MCF 10A (cell line): Measurements from ENCODE around the gene DYNC1LI1. TPM values are rescaled to one million over a fixed set of nuclear protein-coding genes. Genes with fewer than 3 reads are reported as not detected.
A peak's percentile ranks its signal among the peaks of the same experiment; 100 is the strongest.
"Not testable (repeated sequence)": the region's sequence is repeated elsewhere in the genome, so short reads cannot be mapped to it uniquely, and the experiment has no call there.

ENCODE experiments used
- BruUV-seq: library from RNA; stranded (reverse); fragments of 400-500 nt; replicated peaks from 2 replicates; lab custom pipeline; 2021; lab: Mats Ljungman, UMichigan
- CTCF ChIA-PET: fragments of 300-600 bp; sonication (Branson Sonifier 250); formaldehyde crosslinking; extraction: SDS; loops from one replicate; lab custom pipeline; 2021; ENCODE audit warnings: antibody characterized with exemption, inconsistent platforms; lab: Yijun Ruan, JAX
- POLR2A ChIA-PET: fragments of 300-600, 350-650 bp; sonication (Branson Sonifier 250); formaldehyde crosslinking; extraction: SDS; loops from one replicate; lab custom pipeline; 2020; ENCODE audit warnings: antibody characterized with exemption, inconsistent platforms; lab: Yijun Ruan, JAX
- DNase-seq: peaks from one replicate; pipeline ENCODE4 v3.0.0-alpha.2; 2018; ENCODE audit not compliant: unreplicated experiment
- H3K27ac Mint-ChIP-seq: one replicate; pipeline ENCODE4 v1.8.0; 2022; ENCODE audit warnings: mild to moderate bottlenecking, low read depth, mixed read lengths; ENCODE audit not compliant: unreplicated experiment
- H3K27me3 Mint-ChIP-seq: one replicate; pipeline ENCODE4 v1.8.0; 2022; ENCODE audit warnings: mixed read lengths; ENCODE audit not compliant: insufficient read depth, unreplicated experiment
- H3K36me3 Mint-ChIP-seq: one replicate; pipeline ENCODE4 v1.8.0; 2022; ENCODE audit warnings: mild to moderate bottlenecking, moderate library complexity, mixed read lengths; ENCODE audit not compliant: insufficient read depth, unreplicated experiment
- H3K4me1 Mint-ChIP-seq: one replicate; pipeline ENCODE4 v1.8.0; 2022; ENCODE audit warnings: mixed read lengths; ENCODE audit not compliant: insufficient read depth, unreplicated experiment
- H3K4me3 Mint-ChIP-seq: one replicate; pipeline ENCODE4 v1.8.0; 2022; ENCODE audit warnings: mild to moderate bottlenecking, moderate library complexity, mixed read lengths; ENCODE audit not compliant: unreplicated experiment
- H3K9me3 Mint-ChIP-seq: one replicate; pipeline ENCODE4 v1.8.0; 2022; ENCODE audit warnings: mixed read lengths; ENCODE audit not compliant: unreplicated experiment
- CTCF ChIP-seq: fragments of 200-600 bp; IDR thresholded peaks from one replicate; pipeline ENCODE4 v1.8.0; 2022; ENCODE audit warnings: antibody characterized with exemption, mild to moderate bottlenecking; ENCODE audit not compliant: unreplicated experiment
- intact Hi-C: fragments of 100-400 bp; cut with micrococcal nuclease; formaldehyde crosslinking; loops from 2 replicates; pipeline ENCODE4 v1.14.1; 2022
- total RNA-seq: library from RNA; stranded (reverse); gene quantifications from 2 replicates; pipeline ENCODE4 v1.2.3, GENCODE V29; 2022

DYNC1LI1 gene
- total RNA-seq, 1 experiment from 2014 or later, result 47.6 TPM

- no peak for DNase-seq
- ChIA-PET POLR2A (no interaction called here), CTCF (interaction anchor here (1.5 kb wide), 1 partner anchor 8 kb away, joined by 3 read pairs; no protein-coding TSS in a partner anchor)
- no peak for TF ChIP-seq CTCF
- Mint-ChIP-seq H3K27me3 (no peaks in the 10 kb centered on the region), H3K27ac (peak overlapping the region; percentile 58), H3K36me3 (peaks cover 38% of the 10 kb centered on the region), H3K9me3 (no peaks in the 10 kb centered on the region), H3K4me3 (no peak overlapping the region), H3K4me1 (peaks cover 6% of the 10 kb centered on the region)
- no TSS peak for BruUV-seq
- intact Hi-C loops, result no loop called here
Measured at GRCh38 chr3:32531010-32531647, 39.5 kb downstream of the DYNC1LI1 start.

GRCh38 chr3:32525720-32526119, 44.9 kb downstream of the DYNC1LI1 start:
- Mint-ChIP-seq H3K27ac (no peak overlapping the region), H3K36me3 (peaks cover 52% of the 10 kb centered on the region), H3K9me3 (no peaks in the 10 kb centered on the region), H3K4me3 (no peak overlapping the region), H3K4me1 (no peaks in the 10 kb centered on the region), H3K27me3 (no peaks in the 10 kb centered on the region)
- DNase-seq, result no peak
- no TSS peak for BruUV-seq
- TF ChIP-seq CTCF, result no peak
- POLR2A ChIA-PET, result interaction anchor here (0.6 kb wide), 1 partner anchor 13 kb away, joined by 3 read pairs; no protein-coding TSS in a partner anchor
- CTCF ChIA-PET, result interaction anchor here (5.2 kb wide), 1 partner anchor 15 kb away, joined by 19 read pairs; no protein-coding TSS in a partner anchor
- intact Hi-C loops, result no loop called here

- no TSS peak for BruUV-seq
Measured at GRCh38 chr3:32522682-32523081, 48.0 kb downstream of the DYNC1LI1 start.

GRCh38 chr3:32518921-32519320, 51.7 kb downstream of the DYNC1LI1 start:
- DNase-seq, intact Hi-C loops, H3K4me1 Mint-ChIP-seq, BruUV-seq, H3K27ac Mint-ChIP-seq, H3K4me3 Mint-ChIP-seq, H3K9me3 Mint-ChIP-seq, H3K27me3 Mint-ChIP-seq: not testable (repeated sequence)
- ChIA-PET CTCF (interaction anchor here (0.7 to 1.9 kb wide), 2 partner anchors 9 to 130 kb away, joined by 4 to 9 read pairs; no protein-coding TSS in a partner anchor), POLR2A (interaction anchor here (0.7 kb wide), 2 partner anchors 93 to 96 kb away, joined by 3 to 5 read pairs; no protein-coding TSS in a partner anchor)
- H3K36me3 Mint-ChIP-seq, result peaks cover 11% of the 10 kb centered on the region

More at GRCh38 chr3:32522682-32523081, 48.0 kb downstream of the DYNC1LI1 start:
- DNase-seq, result no peak
- Mint-ChIP-seq H3K27me3 (no peaks in the 10 kb centered on the region), H3K4me1 (no peaks in the 10 kb centered on the region), H3K36me3 (peaks cover 39% of the 10 kb centered on the region), H3K4me3 (no peak overlapping the region), H3K27ac (no peak overlapping the region), H3K9me3 (no peaks in the 10 kb centered on the region)
- CTCF ChIA-PET, result interaction anchor here (0.7 to 5.2 kb wide), 2 partner anchors 12 to 139 kb away, joined by 3 to 19 read pairs; no protein-coding TSS in a partner anchor
- intact Hi-C loops, result no loop called here
- TF ChIP-seq CTCF, result no peak
- POLR2A ChIA-PET, result interaction anchor here (0.7 kb wide), 1 partner anchor 46 kb away, joined by 3 read pairs; no protein-coding TSS in a partner anchor

GRCh38 chr3:32516751-32517150, 53.9 kb downstream of the DYNC1LI1 start:
- H3K4me1 Mint-ChIP-seq, BruUV-seq, DNase-seq, H3K36me3 Mint-ChIP-seq, intact Hi-C loops, H3K4me3 Mint-ChIP-seq, H3K27ac Mint-ChIP-seq, CTCF ChIA-PET, H3K9me3 Mint-ChIP-seq, H3K27me3 Mint-ChIP-seq: not testable (repeated sequence)
- POLR2A ChIA-PET, result interaction anchor here (0.6 kb wide), 1 partner anchor 10 kb away, joined by 3 read pairs; no protein-coding TSS in a partner anchor
